Measurements from ENCODE around the gene VSTM4.

- TF ChIP-seq CTCF (IDR thresholded peaks at IDR 0.05 in 4 of 5, conservative IDR thresholded peaks at IDR 0.05 in 1 of 5) (no peak), POLR2A (IDR thresholded peaks at IDR 0.05) (no peak)
Observed at GRCh38 chr10:49078433-49078832, 36.9 kb downstream of the VSTM4 start.
